Bronchial epithelial cell (primary cell): ENCODE results near the gene NKIRAS2. TPM values are rescaled to one million over a fixed set of nuclear protein-coding genes. Genes with fewer than 3 reads are reported as not detected.

ENCODE experiments used
- DNase-seq: peaks from one replicate; pipeline ENCODE4 v3.0.0-alpha.2; 2010; ENCODE audit warnings: low read depth
- FAIRE-seq: peaks from 2 replicates; lab custom pipeline; 2011; peaks lifted over from hg19 to GRCh38; lab: Jason Lieb, UNC
- H3K27me3 ChIP-seq: 2 replicates; pipeline ENCODE4 v1.5.1; 2011; ENCODE audit warnings: low read length; ENCODE audit not compliant: control insufficient read depth, insufficient read depth
- H3K36me3 ChIP-seq: 2 replicates; pipeline ENCODE4 v1.5.1; 2011; ENCODE audit warnings: low read length; ENCODE audit not compliant: control insufficient read depth, insufficient read depth
- H3K4me3 ChIP-seq: 2 replicates; pipeline ENCODE4 v1.5.1; 2011; ENCODE audit warnings: mild to moderate bottlenecking, low read depth, low read length, control low read depth
- total RNA-seq: library from RNA; depleted of rRNA; stranded (reverse); fragments of >200 nt; gene quantifications from 2 replicates; pipeline ENCODE4 v1.2.1, GENCODE V29; 2014
- TF ChIP-seq, protein P1 (sequence below): IDR thresholded peaks from 2 replicates; pipeline ENCODE4 v1.5.1; 2011; ENCODE audit warnings: mild to moderate bottlenecking, moderate library complexity, low read length, control low read depth, inconsistent platforms; ENCODE audit not compliant: insufficient read depth, severe bottlenecking

Gene NKIRAS2
- total RNA-seq, 1 donor from 2014 or later: 13.7 TPM

- H3K4me3 ChIP-seq: no peak overlapping the region
- TF ChIP-seq, protein P1, sequence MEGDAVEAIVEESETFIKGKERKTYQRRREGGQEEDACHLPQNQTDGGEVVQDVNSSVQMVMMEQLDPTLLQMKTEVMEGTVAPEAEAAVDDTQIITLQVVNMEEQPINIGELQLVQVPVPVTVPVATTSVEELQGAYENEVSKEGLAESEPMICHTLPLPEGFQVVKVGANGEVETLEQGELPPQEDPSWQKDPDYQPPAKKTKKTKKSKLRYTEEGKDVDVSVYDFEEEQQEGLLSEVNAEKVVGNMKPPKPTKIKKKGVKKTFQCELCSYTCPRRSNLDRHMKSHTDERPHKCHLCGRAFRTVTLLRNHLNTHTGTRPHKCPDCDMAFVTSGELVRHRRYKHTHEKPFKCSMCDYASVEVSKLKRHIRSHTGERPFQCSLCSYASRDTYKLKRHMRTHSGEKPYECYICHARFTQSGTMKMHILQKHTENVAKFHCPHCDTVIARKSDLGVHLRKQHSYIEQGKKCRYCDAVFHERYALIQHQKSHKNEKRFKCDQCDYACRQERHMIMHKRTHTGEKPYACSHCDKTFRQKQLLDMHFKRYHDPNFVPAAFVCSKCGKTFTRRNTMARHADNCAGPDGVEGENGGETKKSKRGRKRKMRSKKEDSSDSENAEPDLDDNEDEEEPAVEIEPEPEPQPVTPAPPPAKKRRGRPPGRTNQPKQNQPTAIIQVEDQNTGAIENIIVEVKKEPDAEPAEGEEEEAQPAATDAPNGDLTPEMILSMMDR: no peak
- H3K27me3 ChIP-seq: peaks cover 6% of the 10 kb centered on the region
- no peaks in the 10 kb centered on the region for H3K36me3 ChIP-seq
- FAIRE-seq (no peak), DNase-seq (no peak)
Observed at GRCh38 chr17:42055496-42055895, 35.6 kb downstream of the NKIRAS2 start.

- FAIRE-seq (no peak), DNase-seq (no peak)
- H3K36me3 ChIP-seq: no peaks in the 10 kb centered on the region
- H3K27me3 ChIP-seq: peaks cover 6% of the 10 kb centered on the region
- H3K4me3 ChIP-seq: no peak overlapping the region
- TF ChIP-seq, protein P1: no peak
Observed at GRCh38 chr17:42056635-42057034, 36.7 kb downstream of the NKIRAS2 start.

DNA sequence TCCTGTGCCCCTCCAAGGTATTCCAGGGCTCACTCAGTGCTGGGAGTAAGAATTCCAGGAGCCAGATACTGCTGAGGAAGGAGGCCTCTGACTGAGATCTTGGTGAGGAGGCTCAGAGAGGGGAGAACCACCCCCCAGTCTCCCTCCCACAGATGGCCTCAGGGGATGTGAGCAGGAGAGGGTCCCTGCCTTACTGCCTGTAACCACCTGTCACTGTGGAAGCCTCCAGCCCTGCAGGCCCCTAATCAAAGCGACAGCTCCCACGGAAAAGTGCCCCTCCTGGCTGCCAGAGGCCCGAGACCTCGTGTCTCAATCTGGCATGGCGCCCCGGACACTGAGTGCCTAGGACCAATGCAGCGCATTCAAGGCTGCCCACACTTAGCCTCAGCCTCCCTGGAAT is 38.2 kb downstream of the NKIRAS2 start:
- no peaks in the 10 kb centered on the region for H3K36me3 ChIP-seq
- FAIRE-seq (no peak), DNase-seq (no peak)
- H3K27me3 ChIP-seq: peaks cover 5% of the 10 kb centered on the region
- no peak overlapping the region for H3K4me3 ChIP-seq
- TF ChIP-seq, protein P1: no peak

DNA sequence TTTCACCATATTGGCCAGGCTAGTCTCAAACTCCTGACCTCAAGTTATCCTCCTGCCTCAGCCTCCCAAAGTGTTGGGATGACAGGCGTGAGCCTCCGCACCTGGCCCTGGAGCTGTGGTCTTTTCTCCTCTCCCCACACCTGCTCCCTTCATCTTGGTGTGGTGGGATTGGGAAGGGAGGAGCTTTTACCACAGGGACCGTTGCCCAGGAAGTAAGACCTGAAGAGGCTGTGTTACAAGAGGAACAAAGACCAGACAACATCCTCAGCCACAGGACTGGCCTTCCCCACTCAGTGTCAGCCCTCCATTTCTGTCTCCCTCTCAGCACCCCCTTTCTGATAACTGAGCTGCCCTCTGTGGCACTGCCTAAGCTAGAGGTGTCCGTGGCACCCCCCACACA is 39.9 kb downstream of the NKIRAS2 start:
- Histone ChIP-seq H3K36me3 (no peaks in the 10 kb centered on the region), H3K4me3 (no peak overlapping the region), H3K27me3 (peaks cover 7% of the 10 kb centered on the region)
- TF ChIP-seq, protein P1: no peak
- no peak for DNase-seq
- no peak for FAIRE-seq

DNA sequence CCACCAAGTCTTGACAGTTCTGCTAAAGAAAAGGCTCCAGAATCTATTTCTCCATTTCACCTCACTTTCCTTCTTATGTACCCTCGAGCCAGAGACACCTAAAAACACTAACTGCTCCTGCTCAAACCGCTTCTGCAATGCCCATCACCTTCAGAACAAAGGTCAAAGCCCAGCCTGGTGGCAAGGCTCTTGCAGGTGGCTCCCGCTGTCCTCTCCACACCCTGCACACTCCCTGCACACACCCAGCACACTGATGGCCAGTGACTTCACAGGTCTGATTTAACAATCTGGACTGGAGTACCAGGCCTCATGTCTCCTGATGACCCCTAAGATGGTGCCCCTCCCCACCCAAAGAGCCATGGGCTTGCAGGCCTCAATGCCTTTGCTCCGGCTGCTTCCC is 40.3 kb downstream of the NKIRAS2 start:
- FAIRE-seq (no peak), DNase-seq (no peak)
- Histone ChIP-seq H3K27me3 (peaks cover 7% of the 10 kb centered on the region), H3K36me3 (no peaks in the 10 kb centered on the region), H3K4me3 (no peak overlapping the region)
- TF ChIP-seq, protein P1: no peak

DNA sequence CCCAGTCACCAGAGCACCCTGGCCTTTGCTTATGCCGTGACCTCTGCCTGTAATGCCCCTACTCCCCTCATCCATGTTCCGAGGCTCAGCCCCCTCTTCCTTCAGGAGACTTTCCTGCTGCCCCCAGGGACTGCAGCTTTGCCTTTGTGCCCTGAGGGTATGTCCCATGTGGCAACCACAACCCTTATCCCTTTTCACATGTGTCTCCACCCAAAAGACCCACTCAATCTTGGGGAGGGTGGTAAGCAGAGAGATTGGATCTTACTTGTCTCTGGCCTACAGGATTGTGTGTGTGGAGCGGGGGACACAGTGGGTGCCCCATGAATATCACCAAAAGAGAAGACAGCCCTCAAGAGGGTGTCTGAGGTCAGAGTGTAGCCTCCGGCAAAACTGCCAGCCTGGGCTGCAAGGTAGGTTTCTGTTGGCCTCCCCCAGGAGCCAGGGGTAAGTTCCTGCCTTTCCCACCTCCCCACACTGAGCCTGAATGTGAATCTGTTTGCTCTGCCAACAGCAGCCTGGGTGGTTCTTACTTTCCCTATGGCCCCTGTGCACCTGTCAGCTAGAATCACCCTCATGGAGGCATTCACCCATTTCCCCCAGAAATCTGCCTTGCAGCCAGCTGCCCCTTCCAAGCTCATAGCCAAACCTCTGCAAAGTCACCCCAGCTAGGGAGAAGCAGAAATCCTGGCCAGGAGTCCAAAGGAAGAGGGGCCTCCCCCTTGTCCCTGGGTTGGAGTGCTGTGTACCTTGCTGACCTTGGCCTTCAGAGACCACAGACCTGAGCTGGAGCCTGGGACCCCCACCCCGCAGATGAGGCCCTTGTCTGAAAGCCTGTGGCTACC is 42.0 kb downstream of the NKIRAS2 start:
- Histone ChIP-seq H3K4me3 (no peak overlapping the region), H3K27me3 (peaks cover 4% of the 10 kb centered on the region), H3K36me3 (no peaks in the 10 kb centered on the region)
- DNase-seq (no peak), FAIRE-seq (no peak)
- TF ChIP-seq, protein P1: no peak
